ENCODE measurements around the gene PXDN. TPM values are rescaled to one million over a fixed set of nuclear protein-coding genes. Genes with fewer than 3 reads are reported as not detected.

The PXDN gene
- total and polyA plus RNA-seq, 10 of the 15 experiments (the other 5 are each of a cell fraction or from before 2014, with no cell fraction given) = 0.12 to 0.69 (median 0.23) TPM; not detected in 5

DNA sequence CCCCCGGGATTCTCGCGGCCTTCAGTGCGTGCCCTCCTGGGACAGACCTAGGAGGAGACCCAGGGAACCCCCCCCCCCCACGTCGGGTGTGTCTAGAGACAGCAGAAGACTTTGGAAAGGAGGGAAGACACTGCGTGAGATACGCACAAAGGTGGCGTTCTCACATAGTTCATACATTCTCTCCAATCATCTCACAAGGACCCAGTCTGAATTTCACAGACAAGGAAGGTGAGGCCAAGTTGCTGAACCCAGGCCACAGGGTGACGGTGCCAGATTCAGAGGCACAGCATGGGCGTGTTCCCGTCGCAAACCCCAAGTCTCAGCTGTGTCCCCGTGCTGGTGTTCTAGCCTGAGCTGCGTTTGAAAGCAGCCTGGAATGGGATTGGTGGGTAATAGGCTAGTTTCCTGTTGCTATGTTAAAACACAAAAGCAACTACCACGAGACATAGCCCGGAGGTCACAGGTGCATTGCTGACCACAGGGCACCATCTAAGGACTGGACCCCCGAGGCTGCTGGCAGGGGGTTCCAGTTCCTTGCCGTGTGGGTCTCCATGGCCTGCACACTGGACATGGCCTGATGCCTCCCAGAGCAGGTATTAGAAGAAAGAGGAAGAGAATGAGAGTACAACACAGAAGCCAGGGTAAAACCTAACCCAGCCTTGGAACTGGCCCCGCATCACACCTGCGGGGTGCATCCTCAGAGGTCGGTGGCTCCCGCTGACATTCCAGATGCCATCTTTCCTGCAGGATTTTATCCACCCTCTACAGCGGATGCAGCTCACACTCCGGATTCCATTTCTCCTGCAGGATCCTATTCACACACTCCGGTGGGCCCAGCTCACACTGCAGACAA, 1.1 kb upstream of the PXDN start:
- in situ Hi-C loops (cut with MboI) = no loop called here
- H3K27ac ChIP-seq (ENCODE audit: control insufficient read depth, insufficient read depth) = no peak overlapping the region
- no peaks in the 10 kb centered on the region for H4K20me1 ChIP-seq (ENCODE audit: control insufficient read depth, insufficient read depth)
- H3K4me2 ChIP-seq (ENCODE audit: control insufficient read depth, insufficient read depth) = no peak overlapping the region
- no peaks in the 10 kb centered on the region for H3K9me3 ChIP-seq (replicated peaks; ENCODE audit: control insufficient read depth, insufficient read depth, low read length)
- WGBS (ENCODE audit: insufficient coverage, insufficient replicate concordance, low lambda C conversion rate, missing lambda C conversion rate) = 43% methylated on average over 24 of the region's 26 CpGs
- SMC1A ChIA-PET (ENCODE audit: uncharacterized antibody, unreplicated experiment) = no interaction called here
- no peaks in the 10 kb centered on the region for H3K4me1 ChIP-seq (ENCODE audit: control insufficient read depth, insufficient read depth, low read length)
- no peak overlapping the region for H3K9ac ChIP-seq (ENCODE audit: control insufficient read depth, insufficient read depth, low read length)
- no peaks in the 10 kb centered on the region for H3K79me2 ChIP-seq (ENCODE audit: control insufficient read depth, insufficient read depth, low read length)
- no peak for TF ChIP-seq RAD21 (IDR thresholded peaks at IDR 0.05; ENCODE audit: insufficient read depth, low read depth, low read length)
- no peak overlapping the region for H2AFZ ChIP-seq (ENCODE audit: control insufficient read depth, low read depth, low read length)
- no peak overlapping the region for H3K4me3 ChIP-seq
- no peak for ATAC-seq
- no peaks in the 10 kb centered on the region for H3K36me3 ChIP-seq (ENCODE audit: control insufficient read depth in 2 of 2, insufficient read depth in 2 of 2, low read length in 1 of 2)
- intact Hi-C loops (cut with micrococcal nuclease; ENCODE audit: unreplicated experiment) = no loop called here
- no peak for FAIRE-seq
- H3K27me3 ChIP-seq (replicated peaks in 1 of 2; ENCODE audit: control insufficient read depth in 2 of 2, insufficient read depth in 2 of 2, low read length in 1 of 2) = no peaks in the 10 kb centered on the region; a peak in 1 of 4 replicates
- CTCF ChIA-PET = no interaction called here
- DNase-seq (ENCODE audit: low read depth, low spot score) = no peak
- POLR2A ChIA-PET = no interaction called here
- no TSS peak for BruUV-seq (replicated peaks)
- RAD21 ChIA-PET (ENCODE audit: unreplicated experiment) = no interaction called here

DNA sequence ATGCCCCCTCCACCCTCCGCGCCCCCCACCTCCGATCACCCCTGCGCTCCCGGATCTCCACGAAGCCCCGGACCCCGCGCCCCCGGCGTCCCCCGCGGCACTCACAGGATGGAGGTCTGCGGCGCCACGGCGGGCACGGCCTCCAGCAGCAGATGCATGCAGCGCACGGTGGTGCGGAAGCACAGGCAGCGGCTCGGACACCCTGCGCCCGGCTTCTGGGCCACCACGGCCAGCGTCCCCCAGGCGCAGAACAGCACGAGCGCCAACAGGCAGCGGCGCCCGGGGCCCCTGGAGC, 217 bp downstream of the PXDN start:
- H3K27ac ChIP-seq (ENCODE audit: control insufficient read depth, insufficient read depth) = no peak overlapping the region
- H3K4me3 ChIP-seq = no peak overlapping the region
- H3K4me1 ChIP-seq (ENCODE audit: control insufficient read depth, insufficient read depth, low read length) = no peaks in the 10 kb centered on the region
- in situ Hi-C loops (cut with MboI) (no loop called here), intact Hi-C loops (cut with micrococcal nuclease; ENCODE audit: unreplicated experiment) (no loop called here)
- no peaks in the 10 kb centered on the region; a peak in 1 of 4 replicates for H3K27me3 ChIP-seq (replicated peaks in 1 of 2; ENCODE audit: control insufficient read depth in 2 of 2, insufficient read depth in 2 of 2, low read length in 1 of 2)
- H3K36me3 ChIP-seq (ENCODE audit: control insufficient read depth in 2 of 2, insufficient read depth in 2 of 2, low read length in 1 of 2) = no peaks in the 10 kb centered on the region
- 11% methylated on average over 15 of the region's 33 CpGs for WGBS (ENCODE audit: insufficient coverage, insufficient replicate concordance, low lambda C conversion rate, missing lambda C conversion rate)
- FAIRE-seq (no peak), ATAC-seq (no peak), DNase-seq (ENCODE audit: low read depth, low spot score) (no peak)
- no peaks in the 10 kb centered on the region for H3K79me2 ChIP-seq (ENCODE audit: control insufficient read depth, insufficient read depth, low read length)
- SMC1A ChIA-PET (ENCODE audit: uncharacterized antibody, unreplicated experiment) = no interaction called here
- H2AFZ ChIP-seq (ENCODE audit: control insufficient read depth, low read depth, low read length) = no peak overlapping the region
- RAD21 ChIA-PET (ENCODE audit: unreplicated experiment) = no interaction called here
- no peak overlapping the region for H3K9ac ChIP-seq (ENCODE audit: control insufficient read depth, insufficient read depth, low read length)
- TF ChIP-seq HDAC6 (IDR thresholded peaks at IDR 0.05; ENCODE audit: unreplicated experiment) (no peak), RAD21 (IDR thresholded peaks at IDR 0.05; ENCODE audit: insufficient read depth, low read depth, low read length) (no peak), KLF5 (IDR thresholded peaks at IDR 0.05; ENCODE audit: partially characterized antibody) (no peak), POLR2AphosphoS5 (IDR thresholded peaks at IDR 0.05; ENCODE audit: low read length) (no peak)
- POLR2A ChIA-PET = no interaction called here
- no peaks in the 10 kb centered on the region for H3K9me3 ChIP-seq (replicated peaks; ENCODE audit: control insufficient read depth, insufficient read depth, low read length)
- CTCF ChIA-PET = no interaction called here
- no TSS peak for BruUV-seq (replicated peaks)
- H3K4me2 ChIP-seq (ENCODE audit: control insufficient read depth, insufficient read depth) = no peak overlapping the region
- no peaks in the 10 kb centered on the region for H4K20me1 ChIP-seq (ENCODE audit: control insufficient read depth, insufficient read depth)

Measured in GM12878 (cell line).